Measurements from ENCODE around the gene UQCC2. TPM values are rescaled to one million over a fixed set of nuclear protein-coding genes. Genes with fewer than 3 reads are reported as not detected.

Gene UQCC2
- total and polyA plus RNA-seq, 8 donors: 54.4 to 83.1 (median 61.0) TPM

- H3K4me3 ChIP-seq: no peak overlapping the region
- peaks cover 0 to 8% of the 10 kb centered on the region in 2 donors for H3K4me1 ChIP-seq
- ATAC-seq (no peak), DNase-seq (no peak)
- no peak overlapping the region for H3K27ac ChIP-seq
- no peak for TF ChIP-seq CTCF (IDR thresholded peaks at IDR 0.05)
- no peaks in the 10 kb centered on the region for H3K9me3 ChIP-seq
- no peaks in the 10 kb centered on the region for H3K27me3 ChIP-seq
- intact Hi-C loops (cut with DNase I): no loop called here
- peaks cover 0 to 97% of the 10 kb centered on the region in 2 donors for H3K36me3 ChIP-seq
Observed at GRCh38 chr6:33676416-33677142, 34.9 kb downstream of the UQCC2 start.

- Histone ChIP-seq H3K4me3 (no peak overlapping the region), H3K4me1 (peaks cover 0 to 8% of the 10 kb centered on the region in 2 donors), H3K27ac (no peak overlapping the region), H3K27me3 (no peaks in the 10 kb centered on the region), H3K9me3 (no peaks in the 10 kb centered on the region), H3K36me3 (peaks cover 0 to 97% of the 10 kb centered on the region in 2 donors)
- TF ChIP-seq CTCF (IDR thresholded peaks at IDR 0.05): no peak
- ATAC-seq (no peak), DNase-seq (no peak)
- intact Hi-C loops (cut with DNase I): no loop called here
Observed at GRCh38 chr6:33675968-33676367, 35.5 kb downstream of the UQCC2 start.

- Histone ChIP-seq H3K36me3 (peaks cover 0 to 97% of the 10 kb centered on the region in 2 donors), H3K27ac (no peak overlapping the region), H3K27me3 (no peaks in the 10 kb centered on the region), H3K4me3 (no peak overlapping the region), H3K4me1 (peaks cover 0 to 8% of the 10 kb centered on the region in 2 donors), H3K9me3 (no peaks in the 10 kb centered on the region)
- no peak for ATAC-seq
- intact Hi-C loops (cut with DNase I): no loop called here
- no peak for TF ChIP-seq CTCF (IDR thresholded peaks at IDR 0.05)
- DNase-seq: no peak
Observed at GRCh38 chr6:33673851-33674250, 37.6 kb downstream of the UQCC2 start.

GRCh38 chr6:33672808-33673207 is 38.7 kb downstream of the UQCC2 start:
- ATAC-seq: peak; percentile 59
- H3K27ac ChIP-seq: no peak overlapping the region
- intact Hi-C loops (cut with DNase I): no loop called here

GRCh38 chr6:33671744-33672072 is 39.8 kb downstream of the UQCC2 start:
- no peaks in the 10 kb centered on the region for H3K27me3 ChIP-seq
- intact Hi-C loops (cut with DNase I): no loop called here
- H3K27ac ChIP-seq: no peak overlapping the region
- ATAC-seq (no peak), DNase-seq (no peak)
- no peaks in the 10 kb centered on the region for H3K9me3 ChIP-seq
- H3K4me3 ChIP-seq: no peak overlapping the region
- TF ChIP-seq CTCF (IDR thresholded peaks at IDR 0.05): no peak
- H3K36me3 ChIP-seq: peaks cover 0 to 97% of the 10 kb centered on the region in 2 donors
- peaks cover 0 to 8% of the 10 kb centered on the region in 2 donors for H3K4me1 ChIP-seq

More at GRCh38 chr6:33672808-33673207, 38.7 kb downstream of the UQCC2 start:
- Histone ChIP-seq H3K9me3 (no peaks in the 10 kb centered on the region), H3K4me1 (peaks cover 0 to 8% of the 10 kb centered on the region in 2 donors), H3K4me3 (no peak overlapping the region), H3K27me3 (no peaks in the 10 kb centered on the region), H3K36me3 (peaks cover 0 to 97% of the 10 kb centered on the region in 2 donors)
- TF ChIP-seq CTCF (IDR thresholded peaks at IDR 0.05): peak in 1 of 2 donors; percentile 47
- peak in 1 of 4 donors; percentile 66 for DNase-seq

Measured in left lung (tissue), 10 donors.